CD14-positive monocyte (primary cell): Measurements from ENCODE around the gene GJA3. TPM values are rescaled to one million over a fixed set of nuclear protein-coding genes. Genes with fewer than 3 reads are reported as not detected.

Source experiments
- DNase-seq, 3 donors: peaks; one replicate each; pipeline ENCODE4 v3.0.0-alpha.2; 2011 to 2022
- H2AFZ ChIP-seq: 2 replicates; pipeline ENCODE4 v1.6.0; 2012; ENCODE audit warnings: mild to moderate bottlenecking, low read depth, low read length, inconsistent platforms; ENCODE audit not compliant: insufficient read depth, poor library complexity, severe bottlenecking
- H3K27ac ChIP-seq, 2 donors: 1 replicate in 1 of 2; 2 replicates in 1 of 2; pipeline ENCODE4 v1.5.1; 2012 to 2013; ENCODE audit warnings: low read length in 2 of 2, control low read depth in 1 of 2, inconsistent platforms in 1 of 2, low read depth in 1 of 2, mild to moderate bottlenecking in 1 of 2
- H3K27me3 ChIP-seq, 2 donors: one replicate each; pipeline versions ENCODE4 v1.6.0 to v1.6.1; 2011 to 2013; ENCODE audit warnings: low read length in 2 of 2; ENCODE audit not compliant: control insufficient read depth in 2 of 2, insufficient read depth in 2 of 2
- H3K36me3 ChIP-seq, 2 donors: replicated peaks in 1 of 2; 1 replicate in 1 of 2; 2 replicates in 1 of 2; pipeline versions ENCODE4 v1.5.1 to v1.6.1; 2012 to 2013; ENCODE audit warnings: low read length in 2 of 2, control low read depth in 1 of 2, inconsistent platforms in 1 of 2, mild to moderate bottlenecking in 1 of 2; ENCODE audit not compliant: insufficient read depth in 2 of 2, control insufficient read depth in 1 of 2
- H3K4me1 ChIP-seq, 2 donors: 1 replicate in 1 of 2; 2 replicates in 1 of 2; pipeline versions ENCODE4 v1.5.1 to v1.6.1; 2012 to 2013; ENCODE audit warnings: low read length in 2 of 2, control low read depth in 1 of 2, inconsistent platforms in 1 of 2, mild to moderate bottlenecking in 1 of 2, moderate library complexity in 1 of 2; ENCODE audit not compliant: insufficient read depth in 2 of 2, control insufficient read depth in 1 of 2
- H3K4me2 ChIP-seq: replicated peaks from 2 replicates; pipeline ENCODE3; 2012; ENCODE audit warnings: low read length, moderate library complexity, mild to moderate bottlenecking; ENCODE audit not compliant: poor library complexity, severe bottlenecking; ENCODE audit errors: extremely low read depth
- H3K4me3 ChIP-seq, 3 experiments: fragments of 200-600 bp in 1 of 3; sonication (generic) in 1 of 3; replicated peaks in 1 of 3; 1 replicate in 2 of 3; 2 replicates in 1 of 3; pipeline ENCODE4 v1.5.1; 2011 to 2013; ENCODE audit warnings: low read length in 3 of 3, mild to moderate bottlenecking in 3 of 3, control low read depth in 2 of 3, low read depth in 2 of 3, inconsistent platforms in 1 of 3, moderate library complexity in 1 of 3
- H3K79me2 ChIP-seq: 2 replicates; pipeline ENCODE4 v1.6.0; 2012; ENCODE audit warnings: mild to moderate bottlenecking, control low read depth, inconsistent platforms, low read length, moderate library complexity; ENCODE audit not compliant: insufficient read depth
- H3K9ac ChIP-seq: 2 replicates; pipeline ENCODE4 v1.6.0; 2017; ENCODE audit warnings: low read length, mild to moderate bottlenecking; ENCODE audit not compliant: insufficient read depth, poor library complexity, severe bottlenecking
- H3K9me3 ChIP-seq, 2 donors: replicated peaks in 1 of 2; 1 replicate in 1 of 2; 2 replicates in 1 of 2; pipeline versions ENCODE4 v1.5.1 to v1.6.1; 2012 to 2013; ENCODE audit warnings: low read length in 2 of 2, control low read depth in 1 of 2; ENCODE audit not compliant: control insufficient read depth in 1 of 2, insufficient read depth in 1 of 2
- H4K20me1 ChIP-seq: 2 replicates; pipeline ENCODE4 v1.6.0; 2012; ENCODE audit warnings: mild to moderate bottlenecking, low read length, control low read depth, moderate library complexity; ENCODE audit not compliant: insufficient read depth
- H3K27ac Mint-ChIP-seq, 7 donors: one replicate each; pipeline ENCODE4 v1.8.0; 2020; ENCODE audit warnings: mild to moderate bottlenecking in 7 of 7, mixed read lengths in 7 of 7, moderate library complexity in 6 of 7, inconsistent platforms in 2 of 7
- H3K27me3 Mint-ChIP-seq, 3 donors: one replicate each; pipeline ENCODE4 v1.8.0; 2021 to 2022; ENCODE audit warnings: low read depth in 3 of 3, mild to moderate bottlenecking in 3 of 3, mixed read lengths in 3 of 3, moderate library complexity in 3 of 3, inconsistent platforms in 1 of 3
- H3K36me3 Mint-ChIP-seq, 2 donors: one replicate each; pipeline ENCODE4 v1.8.0; 2020; ENCODE audit warnings: mixed read lengths in 2 of 2, inconsistent platforms in 1 of 2, mild to moderate bottlenecking in 1 of 2
- H3K4me1 Mint-ChIP-seq: one replicate; pipeline ENCODE4 v1.8.0; 2020; ENCODE audit warnings: mild to moderate bottlenecking, mixed read lengths
- H3K4me3 Mint-ChIP-seq, 2 donors: one replicate each; pipeline ENCODE4 v1.8.0; 2020; ENCODE audit warnings: mild to moderate bottlenecking in 2 of 2, mixed read lengths in 2 of 2, moderate library complexity in 1 of 2
- H3K9me3 Mint-ChIP-seq, 7 donors: one replicate each; pipeline ENCODE4 v1.8.0; 2020 to 2022; ENCODE audit warnings: mixed read lengths in 7 of 7, mild to moderate bottlenecking in 6 of 7, moderate library complexity in 6 of 7, inconsistent platforms in 2 of 7
- WGBS: methylation state at CpG from one replicate; pipeline ENCODE4 v1.1.5; 2013; ENCODE audit warnings: missing lambda C conversion rate; ENCODE audit not compliant: insufficient coverage; 5-methylcytosine and 5-hydroxymethylcytosine counted together
- intact Hi-C, 2 donors: fragments of 100-400 bp; cut with micrococcal nuclease; formaldehyde crosslinking; loops; one replicate each; pipeline versions ENCODE4 v1.15.0 to v1.15.1; 2023
- polyA plus RNA-seq, 3 donors: library from polyadenylated mRNA; depleted of rRNA in 1 of 3; unstranded in 2 of 3; stranded (reverse) in 1 of 3; fragments of 300-500 nt in 2 of 3; fragments of >200 nt in 1 of 3; fragmentation: Illumina TruSeq in 2 of 3; gene quantifications; 1 replicate in 2 of 3; 2 replicates in 1 of 3; pipeline ENCODE4 v1.2.3, GENCODE V29; 2012 to 2021
- TF ChIP-seq, protein P1 (sequence below): fragments of 200-600 bp; IDR thresholded peaks from one replicate; pipeline ENCODE4 v1.8.0; 2022; ENCODE audit warnings: antibody characterized with exemption, mild to moderate bottlenecking

The GJA3 gene
- polyA plus RNA-seq, 3 donors = not detected

GRCh38 chr13:20181188-20181587 is 20.3 kb upstream of the GJA3 start:
- intact Hi-C loops = loop anchor here in 1 of 2 donors (5.0 kb wide), 1 partner anchor 311 kb away; no protein-coding TSS in a partner anchor
- Histone ChIP-seq H3K9me3 (no peaks in the 10 kb centered on the region), H3K4me3 (no peak overlapping the region), H3K27ac (no peak overlapping the region), H3K4me2 (no peak overlapping the region), H3K79me2 (no peaks in the 10 kb centered on the region), H3K9ac (no peak overlapping the region), H3K36me3 (no peaks in the 10 kb centered on the region), H3K4me1 (no peaks in the 10 kb centered on the region), H2AFZ (no peak overlapping the region), H3K27me3 (peaks cover 29 to 32% of the 10 kb centered on the region in 2 donors), H4K20me1 (no peaks in the 10 kb centered on the region)
- no peak overlapping the region for H3K27ac Mint-ChIP-seq
- DNase-seq = no peak
- peaks cover 0 to 4% (median 0%) of the 10 kb centered on the region in 7 donors for H3K9me3 Mint-ChIP-seq
- H3K36me3 Mint-ChIP-seq = peaks cover 0 to 5% of the 10 kb centered on the region in 2 donors
- TF ChIP-seq, protein P1, sequence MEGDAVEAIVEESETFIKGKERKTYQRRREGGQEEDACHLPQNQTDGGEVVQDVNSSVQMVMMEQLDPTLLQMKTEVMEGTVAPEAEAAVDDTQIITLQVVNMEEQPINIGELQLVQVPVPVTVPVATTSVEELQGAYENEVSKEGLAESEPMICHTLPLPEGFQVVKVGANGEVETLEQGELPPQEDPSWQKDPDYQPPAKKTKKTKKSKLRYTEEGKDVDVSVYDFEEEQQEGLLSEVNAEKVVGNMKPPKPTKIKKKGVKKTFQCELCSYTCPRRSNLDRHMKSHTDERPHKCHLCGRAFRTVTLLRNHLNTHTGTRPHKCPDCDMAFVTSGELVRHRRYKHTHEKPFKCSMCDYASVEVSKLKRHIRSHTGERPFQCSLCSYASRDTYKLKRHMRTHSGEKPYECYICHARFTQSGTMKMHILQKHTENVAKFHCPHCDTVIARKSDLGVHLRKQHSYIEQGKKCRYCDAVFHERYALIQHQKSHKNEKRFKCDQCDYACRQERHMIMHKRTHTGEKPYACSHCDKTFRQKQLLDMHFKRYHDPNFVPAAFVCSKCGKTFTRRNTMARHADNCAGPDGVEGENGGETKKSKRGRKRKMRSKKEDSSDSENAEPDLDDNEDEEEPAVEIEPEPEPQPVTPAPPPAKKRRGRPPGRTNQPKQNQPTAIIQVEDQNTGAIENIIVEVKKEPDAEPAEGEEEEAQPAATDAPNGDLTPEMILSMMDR = no peak
- WGBS = no CpG with 5 or more reads among the region's 3 CpGs
- H3K27me3 Mint-ChIP-seq = peaks cover 39 to 49% (median 40%) of the 10 kb centered on the region in 3 donors
- H3K4me1 Mint-ChIP-seq = peaks cover 12% of the 10 kb centered on the region
- no peak overlapping the region for H3K4me3 Mint-ChIP-seq

DNA sequence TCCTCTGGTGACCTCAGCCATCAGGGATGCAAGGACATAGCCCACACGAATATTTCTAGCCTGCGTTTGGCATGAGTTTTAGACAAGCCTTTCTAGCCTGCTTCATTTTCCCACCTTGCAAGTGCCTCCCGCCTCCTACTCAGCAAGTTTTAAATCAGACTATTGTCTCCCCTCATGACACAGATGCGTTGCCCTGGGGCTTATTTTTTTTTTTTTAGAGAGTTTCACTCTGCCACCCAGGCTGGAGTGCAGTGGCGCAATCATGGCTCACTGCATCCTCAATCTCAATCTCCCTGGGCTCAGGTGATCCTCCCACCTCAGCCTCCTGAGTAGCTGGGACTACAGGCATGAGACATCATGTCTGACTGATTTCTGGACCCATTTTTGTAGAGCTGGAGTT is 17.3 kb upstream of the GJA3 start:
- H3K27ac Mint-ChIP-seq = peak overlapping the region in 1 of 7 donors; percentile 67
- Histone ChIP-seq H4K20me1 (no peaks in the 10 kb centered on the region), H3K9ac (no peak overlapping the region), H3K4me1 (peaks cover 17 to 29% of the 10 kb centered on the region in 2 donors), H3K36me3 (no peaks in the 10 kb centered on the region), H3K4me2 (no peak overlapping the region), H3K9me3 (no peaks in the 10 kb centered on the region), H3K27ac (no peak overlapping the region), H2AFZ (no peak overlapping the region), H3K4me3 (no peak overlapping the region), H3K79me2 (no peaks in the 10 kb centered on the region), H3K27me3 (peaks cover 37 to 39% of the 10 kb centered on the region in 2 donors)
- H3K27me3 Mint-ChIP-seq = peaks cover 52 to 53% (median 53%) of the 10 kb centered on the region in 3 donors
- H3K4me1 Mint-ChIP-seq = peaks cover 43% of the 10 kb centered on the region
- TF ChIP-seq, protein P1 = no peak
- H3K9me3 Mint-ChIP-seq = peaks cover 0 to 6% (median 0%) of the 10 kb centered on the region in 7 donors
- WGBS = 80% methylated on average over 3 of the region's 5 CpGs
- H3K4me3 Mint-ChIP-seq = peak overlapping the region in 1 of 2 donors; percentile 81
- H3K36me3 Mint-ChIP-seq = peaks cover 0 to 9% of the 10 kb centered on the region in 2 donors
- intact Hi-C loops = loop anchor here in 1 of 2 donors (10.0 kb wide), 1 partner anchor 53 kb away; no protein-coding TSS in a partner anchor
- DNase-seq = no peak
